GM19238 (cell line): ENCODE results near the gene VIPR2.

ENCODE experiments used
- DNase-seq: peaks from one replicate; pipeline ENCODE4 v3.0.0; 2011; ENCODE audit warnings: low spot score; ENCODE audit not compliant: insufficient read length

Gene VIPR2

GRCh38 chr7:159158125-159158887 is 13.6 kb upstream of the VIPR2 start:
- DNase-seq: no peak

DNA sequence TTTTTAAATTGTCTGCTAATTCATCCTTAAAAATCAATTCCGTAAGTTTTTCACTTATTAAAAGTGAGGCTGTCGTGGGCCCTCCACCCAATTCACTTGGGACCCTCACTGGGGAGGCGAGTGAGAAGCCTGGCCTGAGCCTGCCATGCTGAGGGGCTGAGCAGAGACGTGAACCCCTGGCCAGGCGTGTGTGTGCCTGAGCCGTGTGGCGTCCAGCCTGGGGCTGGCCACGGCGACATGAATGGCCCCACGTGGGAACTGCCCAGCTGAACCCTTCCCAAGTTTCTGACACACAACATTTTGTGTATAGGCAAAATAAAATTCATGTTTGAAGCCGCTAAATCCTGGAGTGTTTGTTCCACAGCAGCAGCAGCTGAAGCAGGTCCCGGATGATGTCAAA is 13.0 kb upstream of the VIPR2 start:
- DNase-seq: no peak

DNA sequence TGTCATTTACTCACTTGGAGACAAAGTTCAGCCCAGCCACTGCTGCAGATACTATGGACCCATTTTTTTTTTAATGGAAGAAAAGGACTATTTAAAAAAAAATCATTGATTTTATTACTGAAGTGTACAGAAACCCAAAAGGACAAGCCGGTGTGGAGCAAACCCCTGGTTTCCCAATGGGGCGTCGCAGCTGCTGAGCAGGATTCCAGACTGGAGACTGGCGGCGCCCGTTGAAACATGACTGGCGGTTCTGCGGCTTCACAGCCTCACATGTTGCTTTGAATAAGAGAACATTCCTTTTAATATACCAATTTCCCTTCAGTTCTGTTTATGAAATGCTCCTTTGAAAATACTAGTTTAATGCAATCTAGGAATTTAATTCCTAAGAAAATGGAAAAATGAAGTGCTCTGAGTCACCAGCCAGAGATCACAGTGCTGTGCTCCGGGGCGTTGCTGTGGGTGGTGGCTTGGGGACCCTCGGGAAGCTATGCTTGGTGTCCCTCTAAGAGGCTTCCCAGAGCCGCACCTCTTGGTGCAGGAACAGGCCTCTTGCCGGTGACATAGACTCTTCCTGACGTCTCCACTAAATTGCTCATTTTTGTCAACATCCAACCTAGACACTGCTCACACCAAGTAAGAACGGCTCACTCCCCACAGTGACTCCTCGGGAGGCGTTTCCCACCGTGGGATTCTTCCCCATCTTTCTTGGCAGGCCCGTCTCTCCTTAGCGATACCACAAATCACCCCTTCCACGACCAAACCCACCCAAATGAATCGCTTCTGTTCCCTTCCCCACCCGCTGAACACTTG is 12.0 kb upstream of the VIPR2 start:
- no peak for DNase-seq

DNA sequence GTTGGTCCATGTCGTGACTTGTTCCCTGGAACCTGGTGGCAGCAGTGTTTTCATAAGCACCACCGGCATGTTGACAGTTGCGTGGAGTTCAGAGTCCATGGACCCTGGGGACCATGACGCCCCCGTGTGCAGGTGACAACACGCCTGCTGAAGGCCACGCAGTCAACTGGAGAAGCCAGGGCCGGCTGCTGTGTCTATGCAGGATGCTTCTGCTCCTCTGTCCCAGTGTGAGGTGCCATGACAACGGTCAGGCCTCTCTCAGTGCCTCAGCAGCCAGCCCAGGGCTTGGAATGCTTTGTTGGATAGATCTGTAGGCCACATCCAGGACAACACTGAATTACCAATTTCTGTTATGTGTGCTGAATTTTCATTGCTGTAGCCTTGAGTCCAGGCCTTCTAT is 10.7 kb upstream of the VIPR2 start:
- DNase-seq: no peak

- no peak for DNase-seq
Observed at GRCh38 chr7:159154243-159154642, 9.6 kb upstream of the VIPR2 start.

GRCh38 chr7:159153511-159153910 is 8.8 kb upstream of the VIPR2 start:
- no peak for DNase-seq

- no peak for DNase-seq
Observed at GRCh38 chr7:159152816-159153215, 8.1 kb upstream of the VIPR2 start.

DNA sequence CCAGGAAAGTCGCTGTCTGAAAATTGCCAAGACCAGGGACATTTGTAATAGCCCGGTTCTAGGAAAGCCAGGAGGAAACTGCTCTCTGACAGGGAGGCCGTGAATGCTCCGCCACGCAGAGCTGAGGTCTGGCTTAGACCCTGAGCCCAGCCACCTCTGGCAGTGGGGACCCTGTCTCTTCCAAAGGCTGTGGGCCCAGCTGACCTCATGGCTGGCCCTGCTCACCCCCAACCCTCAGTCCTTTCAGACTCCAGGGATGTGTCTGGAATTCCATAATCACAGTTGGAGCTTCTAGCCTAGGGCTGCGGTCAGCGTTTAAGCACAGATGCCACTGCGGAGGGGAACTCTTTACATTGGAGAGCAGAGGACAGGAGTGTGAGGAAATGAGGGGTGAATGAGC is 6.6 kb upstream of the VIPR2 start:
- DNase-seq: no peak

DNA sequence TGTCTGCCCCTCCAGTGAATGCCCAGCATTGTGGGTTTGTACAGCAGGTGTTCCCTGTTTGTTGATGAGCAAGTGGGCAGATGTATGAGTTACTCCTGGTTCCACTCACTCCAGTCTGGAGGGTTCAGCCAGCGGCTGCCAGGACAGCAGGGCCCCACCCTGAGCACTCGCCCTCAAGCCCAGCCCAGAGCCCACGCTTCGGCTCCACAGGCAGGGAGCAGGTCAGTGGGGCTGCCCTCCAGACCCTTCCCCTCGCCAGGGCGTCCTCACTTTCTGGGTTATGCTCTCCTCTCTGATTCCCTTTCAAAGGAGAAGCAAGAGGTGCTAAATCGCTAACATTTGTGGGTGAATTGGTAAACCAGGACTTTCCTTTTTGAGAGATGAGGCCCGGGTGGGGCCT is 4.8 kb upstream of the VIPR2 start:
- DNase-seq: no peak

GRCh38 chr7:159148430-159149395 is 4.0 kb upstream of the VIPR2 start:
- no peak for DNase-seq

DNA sequence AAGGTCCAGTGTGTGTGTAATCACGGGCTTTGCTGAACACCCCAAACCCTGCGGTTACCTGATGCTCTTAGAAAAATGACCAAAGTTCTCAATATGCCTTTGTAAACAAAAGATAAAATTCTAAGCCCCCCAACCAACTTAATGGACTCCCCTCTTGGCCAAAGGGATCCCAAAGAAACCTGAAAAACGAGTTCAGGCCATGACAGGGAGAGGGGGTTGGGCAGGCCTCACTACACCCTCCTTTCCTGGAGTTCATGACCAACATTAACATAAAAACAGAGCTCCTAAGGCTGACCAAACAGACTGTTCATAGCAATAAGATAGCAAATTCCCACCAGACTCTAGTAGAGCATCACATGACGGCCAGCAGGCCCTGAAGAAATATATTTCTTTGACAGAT is 3.0 kb upstream of the VIPR2 start:
- no peak for DNase-seq

DNA sequence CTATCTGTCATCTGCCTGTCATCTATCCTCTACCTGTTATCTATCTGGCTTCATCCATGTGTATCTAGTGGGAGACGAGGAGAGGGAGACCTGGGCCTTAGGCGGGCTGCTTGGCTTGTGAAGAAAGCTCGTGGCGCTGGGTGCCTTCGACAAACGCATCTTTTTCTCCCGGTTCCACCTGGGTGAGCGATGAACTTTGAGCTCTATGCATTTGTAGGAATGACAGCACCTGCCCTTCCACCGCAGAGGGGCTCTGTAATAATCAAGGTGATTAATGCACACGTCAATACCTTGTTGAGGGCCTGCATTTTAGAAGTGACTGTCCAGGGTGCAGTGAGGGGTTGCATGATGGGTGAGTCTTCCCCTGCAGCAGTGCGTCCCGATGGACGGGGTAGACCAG is 2.6 kb upstream of the VIPR2 start:
- no peak for DNase-seq

- no peak for DNase-seq
Observed at GRCh38 chr7:159146084-159146858, 1.6 kb upstream of the VIPR2 start.

- no peak for DNase-seq
Observed at GRCh38 chr7:159145490-159145855, 806 bp upstream of the VIPR2 start.

GRCh38 chr7:159143780-159144757 is 598 bp downstream of the VIPR2 start:
- no peak for DNase-seq

DNA sequence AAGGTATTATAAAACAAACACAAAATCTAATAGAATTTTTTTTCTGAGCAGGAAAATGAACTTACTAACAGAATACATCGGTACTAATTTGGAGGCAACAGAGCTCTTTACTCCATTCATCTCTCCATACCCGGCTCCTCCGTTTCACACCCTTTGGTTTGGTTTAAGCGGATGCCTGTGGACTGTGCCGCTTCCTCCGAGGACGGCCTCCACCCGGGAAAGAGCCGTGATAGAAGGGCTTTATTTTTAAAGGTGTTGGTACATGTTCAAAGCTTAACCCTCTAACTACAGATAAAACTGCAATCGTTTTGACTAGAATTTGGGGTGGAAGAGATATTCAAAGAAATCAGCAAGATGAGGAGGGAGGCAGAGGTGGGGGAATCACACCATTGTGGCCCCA is 1.9 kb downstream of the VIPR2 start:
- DNase-seq: no peak

- no peak for DNase-seq
Observed at GRCh38 chr7:159142199-159142598, 2.5 kb downstream of the VIPR2 start.

- no peak for DNase-seq
Observed at GRCh38 chr7:159141660-159142059, 3.0 kb downstream of the VIPR2 start.

- DNase-seq: no peak
Observed at GRCh38 chr7:159141167-159141566, 3.5 kb downstream of the VIPR2 start.
